8988T (cell line): Measurements from ENCODE around the gene TMEM255B.
"Not testable (repeated sequence)": the region's sequence is repeated elsewhere in the genome, so short reads cannot be mapped to it uniquely, and the experiment has no call there.

Source experiments
- DNase-seq: peaks from one replicate; pipeline ENCODE4 v3.0.0; 2011

The TMEM255B gene

DNA sequence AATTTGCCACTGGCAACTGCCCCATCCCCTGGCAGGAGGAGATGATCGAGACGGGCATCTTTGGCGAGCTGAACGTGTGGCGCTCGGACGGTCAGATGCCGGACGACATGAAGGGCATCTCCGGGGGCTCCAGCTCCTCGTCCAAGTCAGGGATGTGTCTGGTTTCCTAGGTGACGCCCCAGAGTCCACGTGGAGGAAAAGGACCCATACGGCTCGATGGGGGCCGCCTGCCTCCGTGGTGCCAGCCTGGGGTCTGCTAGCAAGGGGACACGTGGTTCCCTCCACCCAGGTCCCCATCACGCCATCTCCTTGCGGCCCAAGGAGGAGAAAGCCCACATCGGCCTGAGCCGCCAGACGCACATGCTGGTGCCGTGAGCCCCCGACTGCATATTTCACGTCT lies 23.8 kb upstream of the TMEM255B start:
- DNase-seq = no peak

DNA sequence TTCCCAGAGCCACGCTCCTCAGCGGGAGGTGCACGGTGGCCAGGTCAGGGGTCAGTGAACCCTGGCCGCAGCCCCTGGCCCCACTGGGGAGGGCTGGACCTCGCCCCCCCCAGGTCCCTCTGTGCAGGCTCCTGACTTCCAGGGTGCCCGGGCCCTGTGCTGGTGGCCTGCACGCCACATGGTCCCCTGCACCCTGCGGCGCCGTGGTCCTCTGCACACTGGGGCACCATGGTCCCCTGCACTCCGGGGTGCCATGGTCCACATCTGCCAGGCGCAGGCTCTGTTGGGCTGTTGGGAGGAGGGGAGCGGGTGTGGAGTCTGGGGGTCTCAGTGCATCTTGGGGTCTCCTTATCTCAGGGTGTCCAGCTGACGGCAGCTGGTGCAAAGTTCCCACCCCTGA lies 23.3 kb upstream of the TMEM255B start:
- no peak for DNase-seq

DNA sequence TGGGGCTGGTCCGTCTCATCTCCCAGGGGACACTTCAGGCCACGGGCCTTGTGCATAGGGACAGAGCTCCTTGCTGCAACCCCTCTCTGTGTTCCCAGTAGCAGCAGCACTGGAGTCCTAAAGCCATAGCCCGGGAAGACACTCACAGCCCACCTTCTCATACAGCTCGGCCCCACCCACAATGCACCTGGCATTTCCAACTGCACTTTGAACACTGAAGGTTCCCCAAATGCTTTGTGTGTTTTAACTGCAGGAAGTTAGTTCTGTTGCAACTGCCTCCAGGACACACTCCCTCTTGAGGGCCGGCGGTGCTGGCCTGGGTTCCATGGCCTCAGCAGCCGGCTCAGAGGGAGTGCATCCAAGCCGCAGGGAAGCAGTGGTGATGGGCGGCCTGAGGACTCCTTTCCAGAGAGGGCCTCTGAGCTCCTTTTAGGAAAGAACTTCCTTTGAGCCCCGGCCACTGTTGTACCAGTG lies 22.7 kb upstream of the TMEM255B start:
- DNase-seq = no peak

DNA sequence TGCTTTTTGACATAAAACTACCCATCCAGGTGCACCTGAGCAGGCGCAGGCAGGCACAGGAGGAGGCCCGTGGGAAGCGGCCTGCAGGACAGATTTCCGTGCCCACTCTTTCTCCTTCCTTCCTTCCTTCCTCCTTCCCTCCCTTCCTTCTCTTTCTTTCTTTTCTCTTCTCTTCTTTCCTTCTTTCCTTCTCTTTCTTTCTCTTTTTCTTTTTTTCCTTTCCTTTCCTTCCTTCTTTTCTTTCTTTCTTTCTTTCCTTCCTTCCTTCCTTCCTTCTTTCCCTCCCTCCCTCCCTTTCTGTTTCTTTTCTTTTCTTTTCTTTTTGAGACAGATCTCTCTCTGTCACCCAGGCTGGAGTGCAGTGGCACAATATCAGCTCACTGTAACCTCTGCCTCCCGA lies 21.2 kb upstream of the TMEM255B start:
- DNase-seq = no peak

DNA sequence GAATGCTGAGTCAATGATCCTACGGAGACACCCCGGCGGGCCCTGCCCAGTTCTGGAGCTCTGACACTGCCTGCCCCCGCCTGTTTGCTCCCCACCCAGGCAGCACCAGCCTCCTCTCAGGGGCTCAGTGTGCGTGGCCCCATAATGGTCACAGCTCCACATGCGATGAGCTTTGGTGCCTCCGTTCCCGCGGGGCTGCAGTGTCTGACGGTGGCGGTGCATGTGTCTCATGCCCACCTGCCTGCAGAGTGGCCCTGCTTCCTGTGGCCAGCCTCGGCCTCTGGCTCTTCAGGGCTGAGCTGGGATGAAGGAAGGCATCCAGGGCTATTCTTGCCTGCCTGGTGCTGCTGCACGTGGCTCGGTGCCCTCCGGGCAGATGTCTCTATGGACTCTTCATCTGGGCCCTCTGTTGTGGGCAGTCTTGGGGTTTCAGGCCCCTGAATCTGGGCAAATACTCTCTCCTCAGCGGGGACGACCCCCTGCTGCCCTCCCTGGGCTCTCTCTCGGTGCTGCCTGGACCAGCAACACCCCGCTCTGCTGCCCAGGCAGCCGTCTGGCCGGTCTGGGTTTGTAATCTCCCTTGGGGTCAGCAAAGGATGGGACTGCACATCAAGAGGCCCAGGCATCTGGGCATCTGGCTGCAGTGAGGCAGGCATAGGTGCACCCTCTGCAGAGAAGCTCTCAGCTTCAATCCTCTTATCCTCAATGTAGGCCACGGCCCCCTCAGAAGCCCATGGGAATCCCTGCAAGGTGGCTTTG lies 19.3 kb upstream of the TMEM255B start:
- no peak for DNase-seq

DNA sequence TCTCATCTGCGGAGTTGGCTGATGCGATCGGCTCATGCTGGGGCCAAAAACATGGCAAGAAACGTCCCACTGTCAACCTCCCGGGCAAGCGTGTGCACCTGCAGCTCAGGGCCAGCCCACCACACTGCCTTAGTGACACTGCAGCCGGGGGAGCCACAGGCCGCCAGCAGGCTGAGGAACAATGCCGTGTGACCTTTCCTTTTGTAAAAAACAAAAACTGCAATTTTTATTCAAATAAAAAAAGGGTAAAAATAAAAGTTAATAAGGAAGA lies 18.8 kb upstream of the TMEM255B start:
- no peak for DNase-seq

DNA sequence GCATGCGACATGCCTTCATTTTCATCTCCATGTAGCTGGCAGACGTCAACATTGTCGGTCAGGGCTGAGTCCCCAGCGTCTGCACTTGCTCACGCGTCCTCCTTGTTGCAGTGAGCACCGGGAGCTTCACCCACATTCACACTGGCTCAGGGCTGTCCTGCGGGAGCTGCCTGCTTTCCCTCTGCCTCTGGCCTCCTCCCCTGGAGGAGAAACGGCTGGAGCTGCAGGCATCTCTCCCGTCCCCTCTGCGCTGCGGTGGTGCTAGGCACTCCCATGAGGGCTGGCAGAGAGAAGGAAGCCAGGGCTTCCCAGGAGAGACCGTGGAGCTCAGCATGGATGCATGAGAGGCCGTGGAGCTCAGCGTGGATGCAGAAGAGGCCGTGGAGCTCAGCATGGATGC lies 18.4 kb upstream of the TMEM255B start:
- no peak for DNase-seq

DNA sequence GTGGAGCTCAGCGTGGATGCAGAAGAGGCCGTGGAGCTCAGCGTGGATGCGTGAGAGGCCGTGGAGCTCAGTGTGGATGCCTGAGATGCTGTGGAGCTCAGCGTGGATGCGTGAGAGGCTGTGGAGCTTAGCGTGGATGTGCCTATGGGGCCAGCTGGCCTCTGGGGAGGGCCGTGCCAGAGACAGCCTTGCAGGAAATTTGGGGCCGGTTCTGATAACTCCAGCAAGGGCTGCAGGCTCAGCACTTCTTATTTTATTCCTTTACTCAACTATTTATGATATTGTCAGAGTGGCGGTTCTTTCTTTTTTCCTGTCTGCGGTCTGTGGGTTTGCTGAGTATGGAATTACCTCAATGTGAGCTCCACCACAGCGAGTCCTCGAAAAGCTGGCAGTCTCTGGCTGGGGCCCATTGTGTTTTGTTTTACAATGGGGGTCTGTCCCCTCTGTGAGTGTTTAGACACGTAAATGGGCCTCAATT lies 17.8 kb upstream of the TMEM255B start:
- no peak for DNase-seq

DNA sequence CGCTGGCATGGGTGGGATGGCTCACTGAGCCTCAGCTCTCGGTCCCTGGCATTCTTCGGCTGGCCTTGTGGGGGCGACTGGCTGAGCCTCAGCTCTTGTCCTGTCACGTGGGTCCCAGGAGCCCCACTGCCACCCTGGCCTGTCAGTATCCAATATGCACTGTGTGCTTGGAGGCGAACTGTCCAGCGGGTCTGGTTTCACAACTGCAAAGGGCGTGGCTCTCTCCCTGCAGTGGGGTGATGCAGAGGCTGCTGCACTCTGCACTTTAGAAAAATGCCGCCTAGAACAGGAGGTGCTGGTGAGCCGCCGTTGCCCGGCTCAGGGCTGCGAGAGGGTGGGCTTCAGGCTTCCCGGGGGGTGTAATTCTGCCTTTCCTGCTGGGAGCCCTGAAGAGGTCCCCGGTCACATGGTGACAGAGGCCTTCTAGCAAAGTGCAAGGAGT lies 17.0 kb upstream of the TMEM255B start:
- peak; percentile 74 for DNase-seq

DNA sequence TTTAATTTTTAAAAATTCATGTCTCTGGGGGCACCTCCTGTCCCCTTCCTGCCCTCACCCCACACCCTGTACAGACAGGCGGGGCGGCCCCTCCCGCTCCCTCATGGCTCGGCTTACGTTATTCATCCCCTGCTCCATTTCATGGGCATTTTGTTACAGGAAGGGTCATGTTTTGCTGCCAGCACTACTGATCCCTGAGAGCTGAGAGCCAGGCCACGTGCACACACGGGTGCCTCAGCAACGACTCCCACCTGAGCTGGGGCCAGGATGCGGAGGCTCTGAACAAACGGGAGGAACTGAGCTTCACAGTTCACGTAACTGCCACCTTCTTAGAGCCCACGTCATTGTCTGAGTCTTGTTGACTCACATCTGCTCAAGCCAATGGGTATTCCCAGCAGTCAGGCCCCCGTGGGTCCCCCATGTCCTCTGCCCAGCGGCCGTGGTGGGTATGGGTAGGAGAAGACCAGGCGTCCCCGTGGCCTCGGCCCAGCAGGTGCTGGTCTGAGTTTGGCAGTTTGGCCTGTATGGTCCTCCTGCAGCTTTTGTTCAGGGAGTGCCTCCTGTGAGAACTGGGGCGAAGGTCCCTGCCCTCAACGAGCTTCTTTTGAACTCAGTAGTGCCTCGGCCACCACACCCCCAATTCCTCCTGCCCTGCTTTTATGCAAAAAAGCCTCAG lies 16.4 kb upstream of the TMEM255B start:
- DNase-seq = no peak

DNA sequence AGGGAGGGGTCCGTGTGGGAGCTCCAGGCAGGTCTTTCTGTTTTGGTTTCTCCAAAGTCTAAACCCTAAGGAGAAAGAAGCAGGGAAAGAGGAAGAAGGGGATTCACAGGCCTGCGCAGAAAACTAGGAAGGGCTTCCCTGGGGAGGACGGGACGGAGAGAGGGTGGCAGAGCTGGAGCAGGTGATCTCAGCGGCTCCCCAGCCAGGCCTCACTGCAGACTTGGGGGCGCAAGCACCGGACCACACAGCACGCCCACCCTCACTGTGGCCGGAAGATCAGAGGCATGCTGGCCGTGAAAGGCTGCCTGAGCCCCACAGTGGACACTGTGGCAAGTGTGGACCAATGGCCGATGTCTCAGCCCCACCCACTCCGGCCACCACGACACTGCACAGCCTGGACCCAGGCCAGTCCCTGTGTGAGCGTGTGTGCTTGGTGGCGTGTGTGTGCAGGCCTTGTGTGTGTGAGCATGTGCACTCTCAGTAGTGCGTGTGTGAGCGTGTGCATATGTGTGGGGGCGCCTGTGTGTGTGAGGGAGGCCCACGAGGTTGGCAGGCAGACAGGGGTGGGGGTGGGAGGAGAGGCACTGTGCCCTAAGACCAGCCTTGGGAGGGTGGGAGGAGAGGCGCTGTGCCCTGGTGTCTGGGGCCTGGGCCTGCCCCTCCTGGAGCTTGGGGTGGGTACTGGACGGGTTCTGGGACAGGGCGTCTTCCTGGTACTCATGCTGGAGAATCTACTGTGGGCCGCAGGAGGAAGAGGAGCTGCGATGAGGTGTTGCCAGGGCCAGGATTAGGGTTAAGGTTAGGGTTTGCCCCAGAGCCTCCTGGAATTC lies 15.4 kb upstream of the TMEM255B start:
- DNase-seq = no peak

DNA sequence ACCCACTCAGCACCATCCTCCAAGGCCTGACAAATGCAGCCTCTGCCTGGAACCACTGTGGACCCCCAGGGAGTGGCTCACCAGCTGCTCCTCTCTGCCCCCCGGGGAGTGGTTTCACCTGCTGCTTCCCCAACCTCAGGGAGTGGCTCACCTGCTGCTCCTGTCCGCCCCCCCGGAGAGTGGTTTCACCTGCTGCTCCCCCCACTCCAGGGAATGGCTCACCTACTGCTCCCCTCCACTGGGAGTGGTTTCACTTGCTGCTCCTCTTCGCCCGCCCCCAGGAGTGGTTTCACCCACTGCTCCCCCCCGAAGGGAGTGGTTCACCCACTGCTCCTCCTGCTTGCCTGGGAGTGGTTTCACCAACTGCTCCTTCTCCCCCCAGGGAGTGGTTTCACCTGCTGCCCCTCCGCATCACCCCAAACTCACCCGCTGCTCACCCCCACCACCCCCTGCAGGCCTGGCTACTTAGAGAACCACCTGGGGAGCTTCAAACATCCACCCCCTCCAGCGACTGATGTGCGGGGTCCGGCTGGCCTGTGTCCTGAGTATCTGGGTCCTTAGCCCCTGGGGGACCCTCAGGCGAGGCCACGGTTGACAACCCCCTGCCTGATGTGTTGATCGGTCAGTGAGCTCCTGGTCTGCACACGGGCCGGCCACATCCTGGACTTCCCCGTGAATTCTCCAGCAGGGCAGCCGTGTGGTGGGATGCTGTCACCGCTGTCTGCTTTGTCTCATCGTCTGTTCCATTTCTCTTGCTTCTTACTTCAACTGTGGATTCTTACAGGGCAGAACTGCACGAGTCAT lies 14.6 kb upstream of the TMEM255B start:
- no peak for DNase-seq

DNA sequence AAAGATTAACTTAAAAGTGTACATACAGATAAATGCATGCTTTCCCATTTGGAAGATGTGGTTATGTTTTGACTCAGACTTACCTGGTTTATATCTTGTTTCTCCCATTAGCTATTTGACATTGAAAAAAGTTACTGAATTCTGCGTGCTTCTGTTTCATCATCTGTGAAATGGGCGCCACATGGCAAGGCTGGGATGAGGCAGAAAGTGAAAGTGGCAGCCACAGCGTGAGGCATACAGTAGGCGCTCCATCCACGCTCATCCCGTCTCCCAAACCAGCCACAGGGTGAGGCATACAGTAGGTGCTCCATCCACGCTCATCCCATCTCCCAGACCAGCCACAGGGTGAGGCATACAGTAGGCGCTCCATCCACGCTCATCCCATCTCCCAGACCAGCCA lies 14.0 kb upstream of the TMEM255B start:
- DNase-seq = no peak

DNA sequence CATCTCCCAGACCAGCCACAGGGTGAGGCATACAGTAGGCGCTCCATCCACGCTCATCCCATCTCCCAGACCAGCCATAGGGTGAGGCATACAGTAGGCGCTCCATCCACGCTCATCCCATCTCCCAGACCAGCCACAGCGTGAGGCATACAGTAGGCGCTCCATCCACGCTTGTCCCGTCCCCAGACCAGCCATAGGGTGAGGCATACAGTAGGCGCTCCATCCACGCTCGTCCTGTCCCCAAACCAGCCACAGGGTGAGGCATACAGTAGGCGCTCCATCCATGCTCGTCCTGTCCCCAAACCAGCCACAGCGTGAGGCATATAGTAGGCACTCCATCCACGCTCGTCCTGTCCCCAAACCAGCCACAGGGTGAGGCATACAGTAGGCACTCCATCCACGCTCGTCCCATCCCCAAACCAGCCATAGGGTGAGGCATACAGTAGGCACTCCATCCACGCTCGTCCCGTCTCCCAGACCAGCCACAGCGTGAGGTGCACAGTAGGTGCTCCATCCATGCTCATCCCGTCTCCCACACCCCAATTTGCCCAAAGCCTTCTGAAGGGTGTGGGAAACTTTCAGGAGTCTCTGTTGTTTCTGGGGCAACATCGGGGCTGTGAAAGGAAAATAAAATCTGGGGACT lies 13.4 kb upstream of the TMEM255B start:
- not testable (repeated sequence) for DNase-seq

DNA sequence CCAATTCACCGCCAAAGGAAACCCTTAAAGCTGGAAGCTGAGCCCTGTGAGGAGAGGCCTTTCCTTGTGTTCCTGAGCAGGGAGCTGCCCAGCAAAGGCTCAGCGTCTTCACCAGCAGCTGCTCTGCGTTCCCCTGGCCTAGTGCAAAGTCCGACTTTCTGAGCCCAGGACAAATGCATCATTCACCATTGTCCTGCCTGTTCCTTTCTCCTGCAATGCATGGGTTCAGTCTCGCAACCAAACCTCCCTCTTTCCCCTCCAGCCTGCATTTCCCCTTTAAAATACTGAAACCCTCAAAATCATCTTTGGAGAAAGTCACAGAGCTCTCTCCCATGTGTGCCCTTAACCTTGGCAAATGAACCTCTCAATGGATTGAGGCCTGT lies 12.9 kb upstream of the TMEM255B start:
- no peak for DNase-seq

DNA sequence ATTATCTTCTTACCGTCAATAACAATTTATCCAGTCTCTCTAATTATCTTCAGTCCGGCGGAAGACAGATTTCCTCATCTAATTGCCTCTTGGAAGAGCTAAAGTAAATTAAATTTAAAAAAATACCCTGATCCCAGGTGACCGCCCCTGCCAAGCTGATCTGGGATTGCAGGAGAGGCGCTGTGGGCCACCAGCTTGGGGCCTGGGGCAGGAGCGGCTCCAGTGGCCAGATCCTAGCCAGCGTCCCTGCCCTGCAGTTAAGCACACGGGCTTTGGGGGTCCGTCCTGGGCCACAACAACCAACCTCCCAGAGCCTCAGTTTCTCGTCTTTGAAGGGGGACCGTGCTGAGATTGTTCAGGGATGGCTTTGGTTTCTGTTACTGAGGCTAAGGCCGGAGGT lies 12.4 kb upstream of the TMEM255B start:
- no peak for DNase-seq

DNA sequence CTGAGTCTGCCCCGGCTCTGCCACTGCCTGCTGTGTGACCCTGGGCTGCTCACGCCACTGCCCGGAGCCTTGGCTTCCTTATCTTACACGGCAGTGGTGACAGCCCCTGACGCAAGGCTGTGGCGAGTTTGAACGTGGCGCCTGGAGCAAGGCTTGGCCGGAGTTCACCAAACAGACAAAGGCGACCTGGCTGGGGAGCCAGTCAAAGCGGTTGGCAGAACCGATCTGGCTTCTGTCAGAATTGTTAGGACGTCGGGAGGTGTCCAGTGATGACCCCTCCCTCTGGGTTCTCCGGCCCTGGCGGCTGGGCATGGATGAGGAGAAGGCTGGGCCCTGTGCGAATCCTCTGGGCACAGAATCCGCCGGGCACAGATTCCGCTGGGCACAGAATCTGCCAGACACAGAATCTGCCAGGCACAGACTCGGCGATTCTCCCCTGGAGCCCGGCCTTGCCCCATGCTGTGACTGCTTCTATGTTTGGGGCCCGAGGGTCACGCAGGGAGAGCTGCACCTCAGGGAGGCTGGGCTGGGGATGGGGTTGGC lies 11.7 kb upstream of the TMEM255B start:
- DNase-seq = no peak

DNA sequence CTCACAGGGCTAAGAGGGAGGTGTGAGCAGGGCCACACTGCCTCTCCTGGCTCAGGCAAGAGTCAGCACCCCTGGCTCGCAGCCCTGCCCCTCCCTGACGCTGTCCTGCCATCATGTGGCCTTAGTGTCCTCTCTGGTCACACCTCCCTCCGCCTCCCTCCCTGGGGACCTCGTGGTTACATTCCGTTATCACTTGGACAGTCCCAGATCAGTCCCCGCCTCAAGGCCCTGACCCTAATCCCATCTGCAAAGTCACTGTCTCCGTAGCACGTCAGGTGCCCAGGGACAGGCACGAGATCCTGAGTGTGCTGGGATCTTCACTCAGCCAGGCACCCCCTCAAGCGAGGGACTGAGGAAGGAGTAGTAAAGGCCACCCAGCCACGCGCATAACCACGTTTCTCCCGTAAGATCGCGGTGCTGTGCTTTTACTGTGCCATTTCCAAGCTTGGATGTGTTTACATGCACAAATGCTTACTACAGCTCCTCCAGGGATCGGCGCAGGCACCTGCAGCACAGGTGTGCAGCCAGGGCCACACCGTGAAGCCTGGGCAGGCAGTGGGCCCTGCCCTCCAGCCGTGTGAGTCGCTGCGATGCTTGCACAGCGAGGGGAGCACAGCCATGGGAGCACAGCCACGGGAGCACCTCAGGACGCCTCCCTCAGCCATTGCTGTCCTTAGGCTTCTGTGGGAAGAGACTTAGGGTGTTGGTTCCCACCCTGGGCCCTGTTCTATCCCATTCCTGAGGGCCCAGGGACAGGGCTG lies 10.7 kb upstream of the TMEM255B start:
- DNase-seq = no peak

DNA sequence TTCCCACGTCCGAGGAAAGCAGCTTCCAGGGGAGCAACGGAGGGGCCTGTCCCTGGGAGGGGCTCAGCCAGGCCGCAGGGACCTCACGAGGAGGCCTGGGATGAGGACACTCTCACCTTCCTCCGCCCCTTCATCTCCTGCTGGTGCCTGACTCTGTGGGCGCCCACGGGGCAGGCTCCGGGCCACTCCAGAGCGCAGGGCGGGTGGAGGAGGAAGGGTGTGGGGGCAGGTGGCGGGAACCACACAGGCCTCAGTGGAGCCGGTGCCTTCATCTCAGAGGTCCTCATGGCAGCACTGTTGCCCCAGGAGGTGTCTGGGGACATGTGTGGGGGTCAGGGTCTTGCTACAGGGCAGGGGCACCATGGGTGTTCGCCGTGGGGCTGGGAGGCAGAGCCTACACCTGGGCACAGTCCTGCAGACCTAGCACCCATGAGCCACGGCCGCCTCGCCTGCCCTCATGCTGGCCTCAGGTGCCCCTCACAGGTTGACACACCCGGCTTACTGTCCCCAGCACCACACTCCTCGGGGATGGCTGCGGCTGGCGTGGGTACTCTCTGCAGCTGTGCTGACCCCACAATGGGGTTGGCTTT lies 10.1 kb upstream of the TMEM255B start:
- DNase-seq = no peak

DNA sequence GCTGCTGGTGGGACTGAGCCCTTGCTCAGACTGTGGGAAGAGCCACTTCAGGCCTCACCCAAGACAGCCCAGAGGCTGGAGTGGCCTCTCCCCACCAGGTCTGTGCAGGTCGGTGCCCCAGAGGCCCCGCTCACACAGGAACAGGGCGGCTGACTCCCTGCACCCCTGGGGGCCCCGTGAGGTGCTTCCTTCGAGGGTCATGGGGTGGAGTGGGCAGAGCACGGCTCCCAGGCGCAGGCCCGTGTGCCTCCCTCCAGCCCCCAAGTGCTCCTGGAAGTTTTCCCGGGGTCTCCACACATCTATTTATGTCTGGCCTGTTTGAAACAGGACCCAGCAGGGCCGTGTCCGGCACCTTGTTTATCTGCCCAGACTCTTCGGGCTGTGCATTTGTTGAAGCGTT lies 9.5 kb upstream of the TMEM255B start:
- DNase-seq = no peak

DNA sequence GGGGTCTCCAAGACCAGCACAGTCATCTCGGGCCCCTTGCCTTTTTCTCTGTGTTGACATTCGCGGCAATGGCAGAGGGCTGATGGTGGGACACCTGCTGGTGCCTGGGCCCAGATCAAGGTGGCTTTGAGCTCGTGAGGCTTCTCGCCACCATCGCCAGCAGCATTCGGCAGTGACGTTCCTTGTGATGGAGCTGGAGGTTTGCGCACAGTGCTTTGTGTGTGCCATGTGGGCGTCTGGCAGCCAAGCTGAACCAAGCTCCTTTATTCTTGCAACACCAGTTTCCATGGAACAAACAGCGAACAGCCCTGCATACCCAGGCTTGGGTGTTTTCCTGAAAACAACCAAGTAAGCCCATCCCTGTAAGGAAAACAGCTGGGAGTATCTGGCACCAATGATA lies 9.1 kb upstream of the TMEM255B start:
- DNase-seq = no peak
